SK-N-SH (cell line): ENCODE data around the gene SSTR3. TPM values are rescaled to one million over a fixed set of nuclear protein-coding genes. Genes with fewer than 3 reads are reported as not detected.

Experiments
- CTCF ChIA-PET: fragments of 300-600, 350-600 bp; formaldehyde crosslinking; extraction: SDS; loops from one replicate; lab custom pipeline; 2021; lab: Yijun Ruan, JAX
- POLR2A ChIA-PET: fragments of 350-600 bp; sonication (Branson Sonifier 250); formaldehyde crosslinking; extraction: SDS; loops from one replicate; lab custom pipeline; 2020; ENCODE audit warnings: antibody characterized with exemption, inconsistent platforms; lab: Yijun Ruan, JAX
- DNase-seq: peaks from one replicate; pipeline ENCODE4 v3.0.0; 2012
- H2AFZ ChIP-seq: fragments of 200-600 bp; sonication (generic); 2 replicates; pipeline ENCODE4 v1.8.1; 2016; ENCODE audit warnings: antibody characterized with exemption, mild to moderate bottlenecking, low read depth
- H3F3A ChIP-seq: fragments of 200-600 bp; sonication (generic); replicated peaks from 2 replicates; pipeline ENCODE3; 2016; ENCODE audit warnings: antibody characterized with exemption, mild to moderate bottlenecking; ENCODE audit not compliant: insufficient read depth
- H3K27ac ChIP-seq, 2 experiments: fragments of 200-500 bp in 1 of 2; fragments of 200-600 bp in 1 of 2; sonication (Bioruptor generic) in 1 of 2; sonication (generic), shearing (Covaris generic) in 1 of 2; 2 replicates each; pipeline versions ENCODE4 v1.5.1 to v1.6.1; 2014 to 2016; ENCODE audit warnings: low read depth in 2 of 2, inconsistent platforms in 1 of 2, low read length in 1 of 2, mild to moderate bottlenecking in 1 of 2, mixed read lengths in 1 of 2
- H3K27me3 ChIP-seq: fragments of 200-600 bp; sonication (generic), shearing (Covaris generic); 2 replicates; pipeline ENCODE4 v1.6.1; 2016; ENCODE audit warnings: mixed run types; ENCODE audit not compliant: insufficient read depth
- H3K36me3 ChIP-seq, 2 experiments: fragments of 200-500 bp in 1 of 2; fragments of 200-600 bp in 1 of 2; sonication (Bioruptor generic) in 1 of 2; sonication (generic) in 1 of 2; replicated peaks in 1 of 2; 2 replicates each; pipeline versions ENCODE3 to v1.5.1; 2014 to 2016; ENCODE audit warnings: low read length in 1 of 2, mild to moderate bottlenecking in 1 of 2; ENCODE audit not compliant: insufficient read depth in 2 of 2, control insufficient read depth in 1 of 2
- H3K4me1 ChIP-seq, 2 experiments: fragments of 200-500 bp in 1 of 2; fragments of 200-600 bp in 1 of 2; sonication (Bioruptor generic) in 1 of 2; sonication (generic), shearing (Covaris generic) in 1 of 2; 2 replicates each; pipeline versions ENCODE4 v1.5.1 to v1.6.1; 2014 to 2016; ENCODE audit warnings: low read depth in 1 of 2, low read length in 1 of 2, mixed run types in 1 of 2; ENCODE audit not compliant: insufficient read depth in 2 of 2, control insufficient read depth in 1 of 2
- H3K4me2 ChIP-seq: fragments of 200-600 bp; sonication (generic), shearing (Covaris generic); 2 replicates; pipeline ENCODE4 v1.6.1; 2017; ENCODE audit warnings: mixed run types
- H3K4me3 ChIP-seq, 2 experiments: fragments of 200-500 bp in 1 of 2; fragments of 200-600 bp in 1 of 2; sonication (Bioruptor generic) in 1 of 2; sonication (generic), shearing (Covaris generic) in 1 of 2; 2 replicates each; pipeline versions ENCODE4 v1.5.1 to v1.8.1; 2014 to 2016; ENCODE audit warnings: low read depth in 2 of 2, inconsistent platforms in 1 of 2, low read length in 1 of 2, mild to moderate bottlenecking in 1 of 2, mixed read lengths in 1 of 2, moderate library complexity in 1 of 2
- H3K79me2 ChIP-seq: fragments of 200-600 bp; sonication (generic); 2 replicates; pipeline ENCODE4 v1.8.1; 2017; ENCODE audit warnings: mild to moderate bottlenecking; ENCODE audit not compliant: insufficient read depth
- H3K9ac ChIP-seq: fragments of 200-600 bp; sonication (generic); 2 replicates; pipeline ENCODE4 v1.6.1; 2017; ENCODE audit warnings: mixed run types
- H3K9me2 ChIP-seq: fragments of 200-600 bp; sonication (generic); 2 replicates; pipeline ENCODE4 v1.6.1; 2017; ENCODE audit warnings: mixed run types
- H3K9me3 ChIP-seq: fragments of 200-600 bp; sonication (generic); 2 replicates; pipeline ENCODE4 v1.6.1; 2017; ENCODE audit warnings: mixed run types, mild to moderate bottlenecking, moderate library complexity
- H4K20me1 ChIP-seq: fragments of 200-600 bp; sonication (generic); 2 replicates; pipeline ENCODE4 v1.6.1; 2017; ENCODE audit warnings: mild to moderate bottlenecking, mixed run types; ENCODE audit not compliant: insufficient read depth
- FOSL2 ChIP-seq: IDR thresholded peaks from 2 replicates; pipeline ENCODE4 v1.4.0; 2012; ENCODE audit warnings: low read depth, mild to moderate bottlenecking, moderate library complexity, borderline replicate concordance
- FOXJ3 ChIP-seq: sonication (generic); formaldehyde crosslinking; IDR thresholded peaks from 2 replicates; pipeline ENCODE4 v1.5.1; 2020; ENCODE audit warnings: mild to moderate bottlenecking, missing genetic modification reagents
- GABPA ChIP-seq: IDR thresholded peaks from 2 replicates; pipeline ENCODE4 v1.4.0; 2012; ENCODE audit warnings: low read depth, mild to moderate bottlenecking
- GATA2 ChIP-seq: sonication (generic); formaldehyde crosslinking; IDR thresholded peaks from 2 replicates; pipeline ENCODE4 v1.5.0; 2020; ENCODE audit warnings: mild to moderate bottlenecking, missing genetic modification reagents
- JUND ChIP-seq: IDR thresholded peaks from 2 replicates; pipeline ENCODE4 v1.4.0; 2012
- NRF1 ChIP-seq: IDR thresholded peaks from 2 replicates; pipeline ENCODE4 v1.6.1; 2012; ENCODE audit warnings: low read depth, mild to moderate bottlenecking, low read length
- RAD21 ChIP-seq: IDR thresholded peaks from 2 replicates; pipeline ENCODE4 v1.6.1; 2012; ENCODE audit warnings: mild to moderate bottlenecking, low read length
- RFX5 ChIP-seq: IDR thresholded peaks from 2 replicates; pipeline ENCODE4 v1.6.1; 2012; ENCODE audit warnings: mild to moderate bottlenecking, improper control_type of control experiment, low read length
- SIN3A ChIP-seq: IDR thresholded peaks from 2 replicates; pipeline ENCODE4 v1.6.1; 2012; ENCODE audit warnings: low read depth, mild to moderate bottlenecking, low read length, moderate library complexity, borderline replicate concordance
- SMC3 ChIP-seq: IDR thresholded peaks from 2 replicates; pipeline ENCODE4 v1.6.1; 2012; ENCODE audit warnings: low read depth, low read length, improper control_type of control experiment
- TAF1 ChIP-seq: IDR thresholded peaks from 2 replicates; pipeline ENCODE4 v1.6.1; 2012; ENCODE audit warnings: low read depth, mild to moderate bottlenecking, low read length, moderate library complexity, borderline replicate concordance
- TCF12 ChIP-seq: IDR thresholded peaks from 2 replicates; pipeline ENCODE4 v1.4.0; 2012
- YY1 ChIP-seq: IDR thresholded peaks from 2 replicates; pipeline ENCODE4 v1.4.0; 2012; ENCODE audit warnings: low read depth, mild to moderate bottlenecking
- WGBS: methylation state at CpG from one replicate; pipeline ENCODE4 v1.1.6; 2017; ENCODE audit warnings: low lambda C conversion rate; 5-methylcytosine and 5-hydroxymethylcytosine counted together
- polyA plus RNA-seq, 3 experiments: library from polyadenylated mRNA; depleted of rRNA; stranded (reverse); fragments of >200 nt; gene quantifications; 2 replicates each; pipeline ENCODE4 v1.2.3, GENCODE V29; 2012
- TF ChIP-seq, protein P1 (sequence below): fragments of 200-600 bp; sonication (generic); IDR thresholded peaks from 2 replicates; pipeline ENCODE4 v1.6.1; 2017; ENCODE audit warnings: antibody characterized with exemption, mild to moderate bottlenecking, moderate library complexity
- TF ChIP-seq, protein P2 (sequence below): IDR thresholded peaks from 2 replicates; pipeline ENCODE4 v1.4.0; 2012; ENCODE audit warnings: low read depth, borderline replicate concordance
- TF ChIP-seq, protein P3 (sequence below): IDR thresholded peaks from 2 replicates; pipeline ENCODE4 v1.4.0; 2012; ENCODE audit warnings: low read depth, borderline replicate concordance
- TF ChIP-seq, protein P4 (sequence below): IDR thresholded peaks from 2 replicates; pipeline ENCODE4; 2012
- TF ChIP-seq, protein P5 (sequence below): fragments of 150-350 bp; IDR thresholded peaks from 2 replicates; pipeline ENCODE4 v1.6.1; 2017; ENCODE audit warnings: antibody characterized with exemption, low read length, low read depth, borderline replicate concordance

Gene SSTR3
- polyA plus RNA-seq, 1 of the 3 experiments (the other 2 are of a cell fraction) = not detected

DNA sequence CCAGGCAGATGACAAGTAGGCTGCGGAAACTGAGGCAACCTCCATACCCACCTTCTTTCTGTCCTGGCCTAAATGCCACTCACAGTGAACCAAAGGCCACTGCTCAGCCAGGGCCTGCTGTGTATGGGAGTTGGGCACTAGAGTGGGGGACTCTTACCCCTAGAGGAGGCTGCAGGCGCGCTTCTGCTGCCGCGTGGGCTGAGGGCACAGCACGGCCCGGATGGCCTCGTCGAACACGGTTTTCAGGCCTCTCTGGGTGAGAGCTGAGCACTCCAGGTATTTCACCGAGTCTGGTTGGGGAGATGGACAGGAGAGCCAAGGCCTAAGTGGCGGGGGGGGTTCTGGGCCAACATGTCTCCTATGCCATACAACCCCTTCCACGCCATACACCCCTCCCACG is 14.2 kb upstream of the SSTR3 start:
- H3K36me3 ChIP-seq = no peaks in the 10 kb centered on the region
- H2AFZ ChIP-seq = no peak overlapping the region
- 92% methylated on average over 13 of the region's 14 CpGs for WGBS
- no peaks in the 10 kb centered on the region for H3K27me3 ChIP-seq
- peaks cover 15 to 22% of the 10 kb centered on the region in 2 experiments; a peak in 3 of 4 replicates for H3K4me1 ChIP-seq
- no peak overlapping the region for H3K27ac ChIP-seq
- H3K9me3 ChIP-seq = no peaks in the 10 kb centered on the region
- CTCF ChIA-PET = interaction anchor here (0.9 to 1.4 kb wide), 5 partner anchors 9 to 181 kb away, joined by 3 read pairs; no protein-coding TSS in a partner anchor
- H3K9me2 ChIP-seq = no peaks in the 10 kb centered on the region
- no peak overlapping the region for H3K4me2 ChIP-seq
- DNase-seq = no peak
- POLR2A ChIA-PET = no interaction called here
- H4K20me1 ChIP-seq = no peaks in the 10 kb centered on the region
- peaks cover 23% of the 10 kb centered on the region for H3F3A ChIP-seq
- no peak overlapping the region for H3K9ac ChIP-seq
- TF ChIP-seq NRF1 = no peak
- TF ChIP-seq TCF12 = no peak
- TF ChIP-seq TAF1 = no peak
- no peak for TF ChIP-seq RAD21
- TF ChIP-seq GABPA = no peak
- TF ChIP-seq, protein P1, sequence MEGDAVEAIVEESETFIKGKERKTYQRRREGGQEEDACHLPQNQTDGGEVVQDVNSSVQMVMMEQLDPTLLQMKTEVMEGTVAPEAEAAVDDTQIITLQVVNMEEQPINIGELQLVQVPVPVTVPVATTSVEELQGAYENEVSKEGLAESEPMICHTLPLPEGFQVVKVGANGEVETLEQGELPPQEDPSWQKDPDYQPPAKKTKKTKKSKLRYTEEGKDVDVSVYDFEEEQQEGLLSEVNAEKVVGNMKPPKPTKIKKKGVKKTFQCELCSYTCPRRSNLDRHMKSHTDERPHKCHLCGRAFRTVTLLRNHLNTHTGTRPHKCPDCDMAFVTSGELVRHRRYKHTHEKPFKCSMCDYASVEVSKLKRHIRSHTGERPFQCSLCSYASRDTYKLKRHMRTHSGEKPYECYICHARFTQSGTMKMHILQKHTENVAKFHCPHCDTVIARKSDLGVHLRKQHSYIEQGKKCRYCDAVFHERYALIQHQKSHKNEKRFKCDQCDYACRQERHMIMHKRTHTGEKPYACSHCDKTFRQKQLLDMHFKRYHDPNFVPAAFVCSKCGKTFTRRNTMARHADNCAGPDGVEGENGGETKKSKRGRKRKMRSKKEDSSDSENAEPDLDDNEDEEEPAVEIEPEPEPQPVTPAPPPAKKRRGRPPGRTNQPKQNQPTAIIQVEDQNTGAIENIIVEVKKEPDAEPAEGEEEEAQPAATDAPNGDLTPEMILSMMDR = no peak
- no peak for TF ChIP-seq JUND
- TF ChIP-seq, protein P2, sequence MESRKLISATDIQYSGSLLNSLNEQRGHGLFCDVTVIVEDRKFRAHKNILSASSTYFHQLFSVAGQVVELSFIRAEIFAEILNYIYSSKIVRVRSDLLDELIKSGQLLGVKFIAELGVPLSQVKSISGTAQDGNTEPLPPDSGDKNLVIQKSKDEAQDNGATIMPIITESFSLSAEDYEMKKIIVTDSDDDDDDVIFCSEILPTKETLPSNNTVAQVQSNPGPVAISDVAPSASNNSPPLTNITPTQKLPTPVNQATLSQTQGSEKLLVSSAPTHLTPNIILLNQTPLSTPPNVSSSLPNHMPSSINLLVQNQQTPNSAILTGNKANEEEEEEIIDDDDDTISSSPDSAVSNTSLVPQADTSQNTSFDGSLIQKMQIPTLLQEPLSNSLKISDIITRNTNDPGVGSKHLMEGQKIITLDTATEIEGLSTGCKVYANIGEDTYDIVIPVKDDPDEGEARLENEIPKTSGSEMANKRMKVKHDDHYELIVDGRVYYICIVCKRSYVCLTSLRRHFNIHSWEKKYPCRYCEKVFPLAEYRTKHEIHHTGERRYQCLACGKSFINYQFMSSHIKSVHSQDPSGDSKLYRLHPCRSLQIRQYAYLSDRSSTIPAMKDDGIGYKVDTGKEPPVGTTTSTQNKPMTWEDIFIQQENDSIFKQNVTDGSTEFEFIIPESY = no peak
- TF ChIP-seq SMC3 = no peak
- TF ChIP-seq GATA2 (CRISPR knock-in tag) = no peak
- TF ChIP-seq, protein P3, sequence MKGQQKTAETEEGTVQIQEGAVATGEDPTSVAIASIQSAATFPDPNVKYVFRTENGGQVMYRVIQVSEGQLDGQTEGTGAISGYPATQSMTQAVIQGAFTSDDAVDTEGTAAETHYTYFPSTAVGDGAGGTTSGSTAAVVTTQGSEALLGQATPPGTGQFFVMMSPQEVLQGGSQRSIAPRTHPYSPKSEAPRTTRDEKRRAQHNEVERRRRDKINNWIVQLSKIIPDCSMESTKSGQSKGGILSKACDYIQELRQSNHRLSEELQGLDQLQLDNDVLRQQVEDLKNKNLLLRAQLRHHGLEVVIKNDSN = no peak
- TF ChIP-seq FOSL2 = no peak
- TF ChIP-seq, protein P4, sequence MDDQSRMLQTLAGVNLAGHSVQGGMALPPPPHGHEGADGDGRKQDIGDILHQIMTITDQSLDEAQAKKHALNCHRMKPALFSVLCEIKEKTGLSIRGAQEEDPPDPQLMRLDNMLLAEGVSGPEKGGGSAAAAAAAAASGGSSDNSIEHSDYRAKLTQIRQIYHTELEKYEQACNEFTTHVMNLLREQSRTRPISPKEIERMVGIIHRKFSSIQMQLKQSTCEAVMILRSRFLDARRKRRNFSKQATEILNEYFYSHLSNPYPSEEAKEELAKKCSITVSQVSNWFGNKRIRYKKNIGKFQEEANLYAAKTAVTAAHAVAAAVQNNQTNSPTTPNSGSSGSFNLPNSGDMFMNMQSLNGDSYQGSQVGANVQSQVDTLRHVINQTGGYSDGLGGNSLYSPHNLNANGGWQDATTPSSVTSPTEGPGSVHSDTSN = no peak
- no peak for TF ChIP-seq YY1
- no peak for TF ChIP-seq FOXJ3 (CRISPR knock-in tag)
- TF ChIP-seq, protein P5, sequence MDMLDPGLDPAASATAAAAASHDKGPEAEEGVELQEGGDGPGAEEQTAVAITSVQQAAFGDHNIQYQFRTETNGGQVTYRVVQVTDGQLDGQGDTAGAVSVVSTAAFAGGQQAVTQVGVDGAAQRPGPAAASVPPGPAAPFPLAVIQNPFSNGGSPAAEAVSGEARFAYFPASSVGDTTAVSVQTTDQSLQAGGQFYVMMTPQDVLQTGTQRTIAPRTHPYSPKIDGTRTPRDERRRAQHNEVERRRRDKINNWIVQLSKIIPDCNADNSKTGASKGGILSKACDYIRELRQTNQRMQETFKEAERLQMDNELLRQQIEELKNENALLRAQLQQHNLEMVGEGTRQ = no peak
- no peak for TF ChIP-seq RFX5
- no peak for TF ChIP-seq SIN3A
- no peak overlapping the region for H3K4me3 ChIP-seq
- no peaks in the 10 kb centered on the region for H3K79me2 ChIP-seq
